ENCODE results near the gene TUT4.

- no peak for TF ChIP-seq CTCF (IDR thresholded peaks at IDR 0.05)
- no peak for TF ChIP-seq POLR2A (IDR thresholded peaks at IDR 0.05)
These were observed 8.0 kb downstream of the TUT4 start for GRCh38 chr1:52544665-52545525.

Measured in Peyer's patch (tissue), 4 donors.